HFF-Myc (cell line): Measurements from ENCODE around the gene MYO1A.

Source experiments
- DNase-seq: peaks from one replicate; pipeline ENCODE4 v3.0.0-alpha.2; 2011; ENCODE audit warnings: low read depth; ENCODE audit errors: extremely low read depth
- H3K4me3 ChIP-seq: replicated peaks from 2 replicates; pipeline ENCODE4 v1.5.1; 2011; ENCODE audit warnings: low read depth, mild to moderate bottlenecking, control low read depth, low read length
- TF ChIP-seq, protein P1 (sequence below): IDR thresholded peaks from 2 replicates; pipeline ENCODE4 v1.5.1; 2012; ENCODE audit warnings: mild to moderate bottlenecking, low read depth, low read length, control low read depth; ENCODE audit errors: missing control alignments

MYO1A gene

DNA sequence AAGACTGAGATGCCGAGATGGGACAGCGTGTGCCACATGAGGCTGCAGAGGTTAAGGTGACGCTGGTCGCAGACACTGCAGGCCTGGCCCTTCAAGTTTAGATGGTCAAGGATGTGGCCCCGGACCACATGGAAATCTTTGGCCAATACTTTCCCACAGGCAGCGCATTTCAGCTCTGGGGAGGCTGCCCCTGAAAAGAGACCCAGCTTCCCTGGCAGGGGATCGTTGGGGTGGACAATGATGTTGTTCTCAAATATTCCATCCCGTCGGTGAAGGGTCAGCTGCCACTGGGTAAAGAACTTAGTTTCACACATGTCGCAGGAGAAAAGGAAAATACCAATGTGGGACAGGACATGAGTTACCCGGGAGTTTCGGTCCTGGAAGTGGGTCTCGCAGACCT, 46.5 kb downstream of the MYO1A start:
- DNase-seq = no peak
- no peak overlapping the region for H3K4me3 ChIP-seq
- TF ChIP-seq, protein P1, sequence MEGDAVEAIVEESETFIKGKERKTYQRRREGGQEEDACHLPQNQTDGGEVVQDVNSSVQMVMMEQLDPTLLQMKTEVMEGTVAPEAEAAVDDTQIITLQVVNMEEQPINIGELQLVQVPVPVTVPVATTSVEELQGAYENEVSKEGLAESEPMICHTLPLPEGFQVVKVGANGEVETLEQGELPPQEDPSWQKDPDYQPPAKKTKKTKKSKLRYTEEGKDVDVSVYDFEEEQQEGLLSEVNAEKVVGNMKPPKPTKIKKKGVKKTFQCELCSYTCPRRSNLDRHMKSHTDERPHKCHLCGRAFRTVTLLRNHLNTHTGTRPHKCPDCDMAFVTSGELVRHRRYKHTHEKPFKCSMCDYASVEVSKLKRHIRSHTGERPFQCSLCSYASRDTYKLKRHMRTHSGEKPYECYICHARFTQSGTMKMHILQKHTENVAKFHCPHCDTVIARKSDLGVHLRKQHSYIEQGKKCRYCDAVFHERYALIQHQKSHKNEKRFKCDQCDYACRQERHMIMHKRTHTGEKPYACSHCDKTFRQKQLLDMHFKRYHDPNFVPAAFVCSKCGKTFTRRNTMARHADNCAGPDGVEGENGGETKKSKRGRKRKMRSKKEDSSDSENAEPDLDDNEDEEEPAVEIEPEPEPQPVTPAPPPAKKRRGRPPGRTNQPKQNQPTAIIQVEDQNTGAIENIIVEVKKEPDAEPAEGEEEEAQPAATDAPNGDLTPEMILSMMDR = no peak

DNA sequence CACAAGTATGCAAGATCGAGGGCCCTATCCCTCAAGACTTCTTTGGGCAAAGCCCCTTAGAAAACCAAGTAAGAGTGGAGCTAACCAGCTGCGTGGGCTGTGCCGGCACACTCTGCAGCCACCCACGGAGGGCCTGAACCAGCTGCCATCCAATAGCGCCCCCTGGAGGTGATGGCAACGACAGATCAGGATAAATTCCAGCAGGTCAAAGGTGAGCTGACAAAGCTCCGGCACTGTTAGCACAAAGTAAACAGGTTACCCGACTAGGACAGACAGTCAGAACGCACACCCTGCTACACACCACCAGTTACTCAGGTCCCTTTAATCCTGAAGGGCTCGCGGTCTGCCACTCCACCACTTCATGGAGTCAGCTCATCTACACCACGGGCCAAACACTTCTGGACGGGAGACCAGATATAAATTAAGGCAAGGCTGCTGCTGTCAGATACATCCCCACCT, 48.5 kb downstream of the MYO1A start:
- no peak for DNase-seq
- H3K4me3 ChIP-seq = no peak overlapping the region
- TF ChIP-seq, protein P1 = peak; percentile 73

- H3K4me3 ChIP-seq = no peak overlapping the region
- TF ChIP-seq, protein P1 = no peak
- DNase-seq = no peak
Observed at GRCh38 chr12:57000393-57000792, 49.5 kb downstream of the MYO1A start.

DNA sequence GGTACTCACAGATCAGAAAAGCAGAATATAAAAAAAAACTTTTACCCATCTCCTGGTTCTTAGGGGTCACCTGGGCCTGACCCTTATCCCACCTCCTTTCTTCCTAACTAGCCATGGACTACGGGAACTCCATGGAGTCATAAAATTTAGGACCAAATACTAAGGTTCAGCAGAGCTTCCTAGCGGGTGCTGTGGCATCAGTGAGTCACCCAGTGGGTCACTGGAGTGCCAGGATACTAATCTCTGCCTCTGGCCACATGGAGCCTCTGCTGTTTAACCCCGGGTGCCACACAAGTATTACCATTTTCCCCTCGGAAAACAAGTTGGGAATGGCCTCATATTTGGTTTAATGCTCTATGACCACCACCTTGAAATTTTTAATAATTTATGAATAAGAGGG, 50.5 kb downstream of the MYO1A start:
- no peak for DNase-seq
- TF ChIP-seq, protein P1 = no peak
- no peak overlapping the region for H3K4me3 ChIP-seq

- no peak for DNase-seq
- TF ChIP-seq, protein P1 = no peak
- H3K4me3 ChIP-seq = no peak overlapping the region
Observed at GRCh38 chr12:56998981-56999380, 50.9 kb downstream of the MYO1A start.

DNA sequence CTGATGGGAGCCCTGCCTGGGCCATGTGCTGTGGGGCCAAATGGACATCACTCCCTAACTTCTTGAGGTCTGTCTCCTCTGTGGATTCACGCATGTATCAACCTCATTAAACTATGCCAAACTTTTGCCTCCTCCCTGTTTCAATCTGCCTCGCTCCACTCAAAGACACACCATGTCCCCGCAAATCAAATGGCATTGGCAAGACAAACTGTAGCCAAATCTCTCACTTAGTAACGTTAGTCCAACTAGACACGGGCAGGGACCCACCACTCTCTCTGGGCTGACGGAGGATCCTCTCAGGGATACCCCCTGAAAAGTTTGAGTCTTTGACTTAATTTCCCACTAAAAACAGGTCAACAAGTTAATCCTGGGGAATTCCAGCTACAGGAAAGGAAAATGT, 51.6 kb downstream of the MYO1A start:
- DNase-seq = no peak
- TF ChIP-seq, protein P1 = no peak
- no peak overlapping the region for H3K4me3 ChIP-seq

DNA sequence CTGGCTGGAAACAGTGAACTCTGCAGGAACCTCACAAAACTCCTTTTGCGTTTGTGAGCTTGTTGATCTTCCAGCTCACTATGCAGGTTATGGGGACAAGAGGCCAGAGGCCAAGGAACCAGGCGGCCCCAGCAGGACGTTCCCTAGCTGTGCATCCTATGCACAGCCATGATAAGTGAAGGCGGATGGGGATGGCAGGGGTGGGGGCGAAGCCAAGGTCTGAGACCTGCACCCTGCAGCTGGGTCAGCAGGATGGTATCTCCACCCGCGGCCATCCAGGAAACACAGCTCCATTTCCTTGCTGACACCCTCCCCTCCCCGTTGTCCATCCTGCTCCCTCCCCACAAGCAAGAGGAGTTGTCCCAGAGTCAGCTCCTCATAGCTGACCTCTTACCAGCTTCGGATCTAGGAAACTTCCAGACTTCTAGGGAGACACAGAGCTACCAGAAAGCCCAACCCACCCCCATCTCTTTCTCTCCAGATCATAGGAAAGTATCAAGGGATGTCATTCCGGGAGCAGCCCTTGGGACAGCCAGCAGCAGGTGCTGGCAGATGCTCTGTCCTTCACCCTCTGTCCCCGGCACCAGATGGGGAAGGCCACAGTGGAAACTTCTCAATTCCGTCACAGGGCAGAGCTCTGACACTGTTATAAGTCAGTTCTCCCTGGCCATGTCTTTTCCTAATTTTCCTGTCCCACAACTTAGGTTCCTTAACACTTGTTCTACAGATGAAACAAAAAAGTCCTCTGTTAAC, 53.0 kb downstream of the MYO1A start:
- no peak overlapping the region for H3K4me3 ChIP-seq
- no peak for DNase-seq
- TF ChIP-seq, protein P1 = no peak
